Vagina (tissue), 2 donors: ENCODE measurements around the gene ZNF804A.

Experiments used
- CTCF ChIP-seq, 3 experiments: fragments of 450-650 bp in 2 of 3; fragments of 200-600 bp in 1 of 3; sonication (generic) in 1 of 3; IDR thresholded peaks; one replicate each; pipeline ENCODE4 v1.5.1; 2017 to 2019; ENCODE audit warnings: antibody characterized with exemption in 3 of 3, mild to moderate bottlenecking in 2 of 3, moderate library complexity in 2 of 3
- POLR2AphosphoS5 ChIP-seq, 2 donors: sonication (generic); formaldehyde crosslinking; IDR thresholded peaks; one replicate each; pipeline ENCODE4 v1.9.0; 2017; ENCODE audit warnings: antibody characterized with exemption in 2 of 2, mild to moderate bottlenecking in 2 of 2, low read depth in 1 of 2; ENCODE audit not compliant: insufficient read depth in 1 of 2

GRCh38 chr2:184921676-184922075 lies 323.3 kb downstream of the ZNF804A start:
- TF ChIP-seq POLR2AphosphoS5 (IDR thresholded peaks at IDR 0.05; ENCODE audit: insufficient read depth in 1 of 2, low read depth in 1 of 2) (no peak), CTCF (IDR thresholded peaks at IDR 0.05) (no peak)
